Endothelial cell of umbilical vein (primary cell): ENCODE measurements around the gene RECK.

Source experiments
- CTCF ChIP-seq, 2 donors: IDR thresholded peaks; 1 replicate in 1 of 2; 2 replicates in 1 of 2; pipeline ENCODE4 v1.5.1; 2011; ENCODE audit warnings: low read length in 2 of 2, mild to moderate bottlenecking in 2 of 2, moderate library complexity in 2 of 2, control low read depth in 1 of 2, inconsistent platforms in 1 of 2, low read depth in 1 of 2; ENCODE audit not compliant: insufficient read depth in 1 of 2; ENCODE audit errors: extremely low read depth in 1 of 2
- EZH2 ChIP-seq: IDR thresholded peaks from 2 replicates; pipeline ENCODE4 v1.6.1; 2012; ENCODE audit warnings: borderline replicate concordance, low read depth, mild to moderate bottlenecking, moderate library complexity, low read length, inconsistent platforms; ENCODE audit not compliant: severe bottlenecking
- GATA2 ChIP-seq: IDR thresholded peaks from 2 replicates; pipeline ENCODE4 v1.7.0; 2011; ENCODE audit warnings: low read depth, mild to moderate bottlenecking, moderate library complexity, mixed read lengths, low read length; ENCODE audit not compliant: insufficient read length, insufficient read depth
- MYC ChIP-seq: IDR thresholded peaks from one replicate; pipeline ENCODE4 v1.6.1; 2011; ENCODE audit warnings: mild to moderate bottlenecking, low read depth, low read length

GRCh38 chr9:36116593-36116992 is 79.9 kb downstream of the RECK start:
- TF ChIP-seq MYC (no peak), CTCF (IDR thresholded peaks at IDR 0.05; ENCODE audit: extremely low read depth in 1 of 2, insufficient read depth in 1 of 2, low read depth in 1 of 2, low read length in 2 of 2) (no peak), EZH2 (no peak), GATA2 (no peak)
